Stimulated activated CD4-positive, alpha-beta T cell treated with anti-CD3 and anti-CD28 coated beads, TNF-alpha, amount 100 ng/mL, for 48 hours (primary cell): ENCODE measurements around the gene CACNA1C.
"Not testable (repeated sequence)": the region's sequence is repeated elsewhere in the genome, so short reads cannot be mapped to it uniquely, and the experiment has no call there.

Experiments used
- DNase-seq, 3 donors: peaks; one replicate each; pipeline ENCODE4 v3.0.0-alpha.2; 2020; ENCODE audit warnings: low read depth in 3 of 3

The CACNA1C gene

DNA sequence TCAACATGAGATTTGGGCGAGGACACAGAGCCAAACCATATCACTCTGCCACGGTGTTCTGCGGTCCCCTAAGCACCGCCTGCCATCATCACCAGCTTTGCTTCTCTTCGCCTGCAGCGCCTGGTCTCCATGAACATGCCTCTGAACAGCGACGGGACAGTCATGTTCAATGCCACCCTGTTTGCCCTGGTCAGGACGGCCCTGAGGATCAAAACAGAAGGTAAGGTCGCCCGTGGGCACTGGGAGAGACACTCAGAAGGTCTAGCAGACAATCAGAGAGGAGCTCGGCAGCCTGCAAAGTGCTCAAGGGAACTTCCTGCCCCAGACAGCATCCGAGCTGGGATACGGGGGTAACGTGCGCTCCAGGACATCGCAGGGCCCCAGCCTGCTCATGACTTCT is 616.0 kb downstream of the CACNA1C start:
- DNase-seq, result no peak

DNA sequence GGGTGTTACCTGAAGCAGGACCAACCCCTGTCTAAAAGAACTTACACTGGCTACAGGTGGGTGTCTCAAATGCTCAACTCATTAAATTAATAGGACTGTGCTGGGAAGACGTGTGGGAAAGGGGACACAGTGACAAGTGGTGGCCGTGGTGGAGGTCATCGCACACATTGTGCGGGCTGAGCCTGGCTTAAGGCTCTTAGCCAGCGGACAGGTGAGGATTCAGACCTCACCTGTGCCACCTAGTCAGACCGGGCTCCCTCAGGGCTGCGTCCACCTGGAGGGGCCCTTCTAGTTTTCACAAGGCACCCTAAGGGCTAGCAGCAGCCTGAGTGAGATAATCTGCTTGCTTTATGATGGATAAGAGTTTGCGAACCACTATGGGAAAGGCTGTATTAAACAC is 616.8 kb downstream of the CACNA1C start:
- DNase-seq, result no peak

DNA sequence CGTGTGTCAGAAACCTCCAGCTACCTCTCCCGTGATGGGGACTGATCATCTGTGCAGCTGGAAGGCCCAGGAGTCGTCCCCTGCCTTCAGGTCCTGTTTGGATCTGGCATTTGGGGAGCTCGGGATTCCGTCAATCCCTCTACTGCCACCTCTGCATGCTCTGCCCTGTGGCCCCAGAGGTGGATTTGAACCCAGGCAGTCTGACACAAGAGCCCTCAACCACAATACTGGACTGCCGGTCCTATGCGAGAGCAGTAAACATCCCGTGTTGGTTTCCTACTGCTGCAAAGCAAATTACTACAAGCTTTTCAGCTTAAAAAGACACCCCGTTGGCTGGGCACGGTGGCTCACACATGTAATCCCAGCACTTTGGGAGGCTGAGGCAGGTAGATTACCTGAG is 620.1 kb downstream of the CACNA1C start:
- no peak for DNase-seq

DNA sequence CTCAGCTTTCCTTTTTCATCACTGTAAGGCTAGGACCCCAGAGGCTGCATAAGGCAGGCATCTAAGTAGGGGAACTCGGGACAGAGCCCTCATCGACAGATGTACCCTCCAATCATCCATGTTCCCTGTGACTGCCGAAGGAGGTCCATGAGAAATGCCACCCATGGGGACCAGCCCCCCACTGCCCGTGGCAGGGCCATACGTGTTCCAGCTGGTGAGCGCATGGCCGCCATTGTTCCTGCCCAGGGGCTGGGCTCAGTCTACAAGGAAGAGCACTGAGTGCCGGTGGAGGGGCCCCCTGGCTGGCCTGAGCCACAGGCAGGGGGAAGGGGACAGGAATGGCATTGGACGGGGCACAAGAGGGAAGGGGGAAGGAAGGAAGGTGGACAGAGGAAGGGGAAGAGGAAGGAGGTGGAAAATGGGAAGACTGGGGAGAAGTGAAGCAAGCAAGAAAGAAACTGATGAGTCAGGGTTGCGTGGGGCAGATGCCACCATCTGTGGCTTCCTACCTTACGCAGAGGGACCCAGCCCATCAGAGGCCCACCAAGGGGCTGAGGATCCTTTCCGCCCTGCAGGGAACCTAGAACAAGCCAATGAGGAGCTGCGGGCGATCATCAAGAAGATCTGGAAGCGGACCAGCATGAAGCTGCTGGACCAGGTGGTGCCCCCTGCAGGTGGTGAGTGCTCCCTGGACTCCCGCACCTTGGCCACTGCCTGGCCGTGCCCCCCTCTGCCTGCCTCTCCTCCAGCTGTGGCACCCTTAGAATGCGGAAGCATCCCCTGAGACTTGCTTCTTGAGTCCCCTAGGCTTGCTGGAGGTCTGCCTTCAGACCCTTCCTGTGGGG is 621.4 kb downstream of the CACNA1C start:
- DNase-seq, result no peak

DNA sequence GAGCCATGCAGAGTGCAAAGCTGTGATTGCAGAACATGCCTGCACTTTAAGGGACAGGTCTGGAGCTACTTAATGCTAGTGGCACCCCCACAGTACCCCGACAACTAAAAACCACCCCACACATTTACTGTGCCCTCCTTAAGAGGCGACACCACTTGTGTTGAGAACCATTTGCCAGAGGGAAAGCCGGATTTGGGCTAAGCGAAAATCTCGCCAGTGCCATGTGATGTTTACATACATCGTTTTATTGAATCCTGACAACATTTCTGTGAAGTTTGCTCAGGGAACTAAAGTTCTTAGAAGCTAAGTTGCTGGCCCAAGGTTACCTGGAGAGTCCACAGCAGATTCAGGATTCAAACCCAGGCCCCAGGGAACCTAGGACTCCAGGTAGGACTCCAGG is 623.0 kb downstream of the CACNA1C start:
- DNase-seq, result no peak

DNA sequence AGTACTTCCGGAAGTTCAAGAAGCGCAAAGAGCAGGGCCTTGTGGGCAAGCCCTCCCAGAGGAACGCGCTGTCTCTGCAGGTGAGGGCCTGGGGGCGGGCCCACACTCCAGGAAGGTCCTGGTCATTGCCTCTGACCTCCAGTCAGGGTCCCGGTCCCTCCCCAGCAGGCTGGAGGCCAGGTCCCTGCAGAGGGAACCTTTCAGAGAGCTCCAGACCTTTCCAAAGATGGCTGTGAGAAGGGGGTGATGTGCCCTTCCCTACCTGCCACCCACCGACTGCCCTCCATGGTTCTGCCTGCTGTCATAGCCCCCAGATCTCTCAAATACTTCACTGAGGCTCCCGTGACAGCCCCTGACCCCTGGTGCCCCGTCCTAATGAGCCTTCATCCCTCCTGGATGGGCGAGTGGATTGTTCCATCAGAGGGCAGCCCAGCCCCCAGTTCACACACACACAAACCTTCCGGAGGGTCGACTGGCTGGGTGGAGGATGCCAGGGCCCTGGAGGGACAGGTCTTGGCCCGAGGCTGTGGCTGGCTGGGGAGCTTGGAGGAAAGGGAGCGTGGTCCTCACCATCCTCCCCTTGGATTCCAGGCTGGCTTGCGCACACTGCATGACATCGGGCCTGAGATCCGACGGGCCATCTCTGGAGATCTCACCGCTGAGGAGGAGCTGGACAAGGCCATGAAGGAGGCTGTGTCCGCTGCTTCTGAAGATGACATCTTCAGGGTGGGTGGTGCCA is 624.5 kb downstream of the CACNA1C start:
- no peak for DNase-seq

DNA sequence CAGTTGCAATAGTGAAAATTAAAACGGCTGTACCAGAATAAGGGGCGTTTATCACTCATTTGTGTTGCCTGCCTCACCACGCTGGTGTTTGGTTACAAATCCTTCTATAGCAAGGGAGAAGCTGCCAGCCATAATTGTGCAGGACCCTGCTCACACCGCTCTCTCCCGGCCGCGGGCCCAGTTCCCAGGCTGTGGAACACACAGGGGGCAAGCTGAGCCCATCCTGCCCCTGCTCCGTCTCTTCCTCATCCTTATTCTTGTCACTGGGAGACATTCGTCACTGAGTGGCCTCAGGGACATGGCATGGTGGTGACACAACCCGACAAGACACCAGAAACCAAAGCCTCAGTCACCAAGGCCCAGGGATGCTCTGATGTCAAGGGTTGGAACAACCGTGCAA is 625.6 kb downstream of the CACNA1C start:
- DNase-seq, result no peak

DNA sequence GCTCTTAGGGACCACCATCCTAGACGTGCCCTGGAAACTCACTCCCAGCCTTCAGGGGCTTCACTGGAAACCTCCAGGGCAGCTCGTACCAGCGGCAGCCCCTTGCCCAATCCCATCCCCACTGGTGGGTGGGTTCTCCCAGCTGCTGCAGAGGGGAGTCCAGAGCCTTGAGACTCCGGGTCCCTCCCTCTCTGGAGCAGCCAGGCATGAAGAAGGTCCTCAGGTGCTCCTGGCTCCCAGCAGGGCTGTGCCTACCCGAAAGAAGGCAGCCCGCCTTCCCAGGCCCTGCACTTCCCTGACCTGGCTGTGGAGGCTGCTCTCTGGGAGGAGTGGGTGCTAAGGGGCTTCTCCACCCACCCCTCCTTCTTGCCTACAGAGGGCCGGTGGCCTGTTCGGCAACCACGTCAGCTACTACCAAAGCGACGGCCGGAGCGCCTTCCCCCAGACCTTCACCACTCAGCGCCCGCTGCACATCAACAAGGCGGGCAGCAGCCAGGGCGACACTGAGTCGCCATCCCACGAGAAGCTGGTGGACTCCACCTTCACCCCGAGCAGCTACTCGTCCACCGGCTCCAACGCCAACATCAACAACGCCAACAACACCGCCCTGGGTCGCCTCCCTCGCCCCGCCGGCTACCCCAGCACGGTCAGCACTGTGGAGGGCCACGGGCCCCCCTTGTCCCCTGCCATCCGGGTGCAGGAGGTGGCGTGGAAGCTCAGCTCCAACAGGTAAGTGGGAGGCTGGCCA is 626.5 kb downstream of the CACNA1C start:
- no peak for DNase-seq

DNA sequence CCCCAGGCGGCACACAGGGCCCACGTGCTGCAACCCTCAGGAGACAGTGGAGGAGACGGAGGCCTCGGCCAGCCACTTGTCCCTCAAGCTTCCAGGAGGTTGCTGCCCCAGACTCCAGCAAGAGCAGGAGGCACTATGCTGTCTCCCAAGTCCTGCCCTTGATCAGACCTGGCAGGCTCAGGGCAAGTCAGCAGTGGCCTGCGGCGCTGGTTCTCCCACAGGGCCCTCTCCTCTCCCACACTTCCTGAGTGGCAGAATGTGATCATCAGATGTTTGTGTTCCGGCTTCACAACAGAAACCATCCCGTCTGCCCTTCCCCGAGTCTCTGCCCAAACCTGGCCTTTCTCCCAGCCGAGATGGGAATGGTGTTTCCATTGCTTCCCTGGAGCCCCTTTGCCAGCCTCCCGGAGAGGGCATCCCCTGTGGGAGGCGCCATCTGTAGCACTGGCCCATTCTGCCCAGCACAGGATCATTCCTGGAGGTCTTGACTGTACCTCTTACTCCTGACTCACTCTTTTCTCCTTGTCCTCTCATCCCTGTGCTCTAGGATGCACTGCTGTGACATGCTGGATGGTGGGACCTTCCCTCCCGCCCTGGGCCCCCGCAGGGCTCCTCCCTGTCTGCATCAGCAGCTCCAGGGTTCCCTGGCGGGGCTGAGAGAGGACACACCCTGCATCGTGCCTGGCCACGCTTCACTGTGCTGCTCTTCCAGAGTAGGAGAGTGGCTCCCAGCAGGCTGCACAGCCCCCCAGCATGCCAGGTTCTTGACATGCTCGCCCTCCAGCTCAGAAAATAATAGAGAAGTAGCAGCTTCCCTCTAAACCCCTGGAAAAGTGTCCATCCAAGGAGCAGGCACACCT is 627.3 kb downstream of the CACNA1C start:
- no peak for DNase-seq

DNA sequence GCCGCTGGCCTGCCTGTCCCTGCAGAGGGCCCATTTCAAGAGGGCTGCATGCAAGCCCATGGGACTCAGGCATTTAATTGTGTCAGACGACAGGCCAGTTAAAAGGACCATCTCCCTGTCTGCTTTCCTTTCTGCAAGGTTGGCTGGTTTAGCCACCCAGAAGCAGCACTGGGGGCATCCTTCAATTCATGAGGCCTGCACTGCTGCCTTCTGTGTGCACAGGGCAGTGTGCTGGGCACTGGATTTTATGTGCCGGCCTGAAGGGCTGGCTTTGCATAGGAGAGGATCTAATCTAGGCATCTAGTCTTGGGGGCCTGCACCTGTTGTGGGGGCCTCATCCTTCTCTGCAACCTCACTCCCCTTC is 627.9 kb downstream of the CACNA1C start:
- no peak for DNase-seq

DNA sequence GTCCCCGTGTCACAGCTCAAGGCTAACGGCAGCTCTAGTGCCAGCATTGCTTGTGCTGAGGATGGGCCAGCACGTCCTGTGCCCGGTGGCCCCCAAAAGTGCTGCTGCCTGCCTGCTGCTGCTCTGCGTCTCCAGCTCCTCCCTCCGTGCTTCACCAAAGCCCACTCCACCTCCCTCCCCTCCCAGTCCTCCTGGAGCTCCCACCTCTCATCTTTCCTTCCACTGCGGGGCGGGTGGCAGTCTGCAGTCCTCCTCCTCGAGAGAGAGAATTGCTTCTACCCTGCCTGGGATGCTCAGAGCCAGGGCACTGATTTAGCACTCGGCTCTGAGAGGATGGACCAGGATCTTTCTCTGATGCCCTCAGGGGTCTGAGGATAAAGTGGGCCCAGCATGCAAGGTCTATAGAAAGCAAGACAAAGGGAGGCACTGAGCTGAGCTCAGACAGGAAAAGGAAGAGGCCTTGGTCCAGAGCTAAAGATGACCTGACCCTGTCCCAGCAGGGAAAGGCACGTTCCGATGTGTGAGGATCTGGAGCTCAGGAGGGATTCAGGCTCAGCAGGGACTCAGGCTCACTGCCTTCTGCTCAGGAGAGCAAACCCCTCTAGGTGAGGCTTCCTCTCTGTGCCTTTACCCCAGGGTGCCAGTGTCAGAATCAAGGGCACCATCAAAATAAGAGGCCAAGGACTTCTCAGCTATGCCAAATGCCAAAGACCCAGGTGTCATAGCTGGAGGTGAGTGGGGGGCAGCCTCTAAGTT is 628.8 kb downstream of the CACNA1C start:
- no peak for DNase-seq

DNA sequence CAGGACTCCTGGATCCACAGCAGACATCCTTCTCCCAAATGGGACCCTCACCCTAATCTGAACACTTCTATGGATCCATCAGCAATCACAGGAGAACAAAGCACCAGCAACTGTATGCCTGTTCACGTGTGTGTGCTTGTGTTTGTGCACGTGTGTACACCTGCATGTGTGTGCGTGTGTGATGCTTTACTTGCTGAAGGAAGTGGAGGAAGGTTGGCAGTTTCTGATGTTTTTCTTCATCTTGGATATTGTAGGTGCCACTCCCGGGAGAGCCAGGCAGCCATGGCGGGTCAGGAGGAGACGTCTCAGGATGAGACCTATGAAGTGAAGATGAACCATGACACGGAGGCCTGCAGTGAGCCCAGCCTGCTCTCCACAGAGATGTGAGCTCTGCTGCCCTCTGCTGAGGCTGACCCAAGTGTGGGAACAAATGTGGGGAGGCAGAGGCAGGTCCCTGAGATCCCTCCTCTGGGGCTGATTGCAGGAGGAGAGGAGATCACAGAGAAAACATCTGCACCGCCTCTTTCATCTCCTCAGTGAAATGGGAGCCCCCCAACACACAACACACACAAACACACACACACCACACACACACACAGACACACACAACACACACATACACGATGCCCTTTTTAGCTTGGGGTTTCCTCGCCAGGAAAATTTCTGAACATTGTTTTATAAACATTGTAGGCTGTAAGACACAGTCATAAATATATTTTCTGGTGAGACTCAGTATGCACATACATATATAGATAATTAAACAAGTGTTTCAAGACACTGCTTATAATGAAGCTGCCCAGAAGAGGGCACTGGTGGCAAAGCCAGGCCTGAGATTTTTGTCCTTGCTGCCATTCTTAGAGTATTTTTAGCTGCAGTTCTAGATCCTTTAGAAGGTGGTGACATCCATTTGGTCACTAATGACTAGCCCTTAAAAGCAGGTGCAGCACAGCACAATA is 629.8 kb downstream of the CACNA1C start:
- DNase-seq, result no peak

DNA sequence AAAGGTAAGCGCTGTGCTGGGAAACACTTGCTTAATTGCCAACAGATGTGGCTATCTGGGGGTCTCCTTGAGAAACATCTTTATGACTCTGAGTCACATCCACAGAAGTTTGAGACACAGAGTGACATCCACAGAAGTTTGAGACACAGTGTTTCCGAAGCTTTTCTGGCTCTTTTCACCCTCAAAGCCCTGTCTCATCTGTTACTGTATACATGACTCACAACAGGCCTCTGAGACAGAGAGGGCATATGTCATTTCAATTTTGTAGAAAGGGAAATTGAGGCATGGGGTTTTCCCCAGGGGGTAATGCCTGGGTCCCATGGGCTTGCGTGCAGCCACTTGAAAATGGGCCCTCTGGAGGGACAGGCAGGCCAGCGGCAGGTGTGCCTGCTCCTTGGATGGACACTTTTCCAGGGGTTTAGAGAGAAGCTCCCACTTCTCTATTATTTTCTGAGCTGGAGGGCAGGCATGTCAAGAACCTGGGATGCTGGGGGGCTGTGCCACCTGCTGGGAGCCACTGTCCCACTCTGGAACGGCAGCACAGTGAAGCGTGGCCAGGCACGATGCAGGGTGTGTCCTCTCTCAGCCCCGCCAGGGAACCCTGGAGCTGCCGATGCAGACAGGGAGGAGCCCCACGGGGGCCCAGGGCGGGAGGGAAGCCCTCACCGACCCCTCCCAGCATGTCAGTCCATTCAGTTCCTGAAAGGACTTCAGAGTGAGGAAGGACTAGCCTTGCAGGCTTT is 630.7 kb downstream of the CACNA1C start:
- DNase-seq, result no peak

DNA sequence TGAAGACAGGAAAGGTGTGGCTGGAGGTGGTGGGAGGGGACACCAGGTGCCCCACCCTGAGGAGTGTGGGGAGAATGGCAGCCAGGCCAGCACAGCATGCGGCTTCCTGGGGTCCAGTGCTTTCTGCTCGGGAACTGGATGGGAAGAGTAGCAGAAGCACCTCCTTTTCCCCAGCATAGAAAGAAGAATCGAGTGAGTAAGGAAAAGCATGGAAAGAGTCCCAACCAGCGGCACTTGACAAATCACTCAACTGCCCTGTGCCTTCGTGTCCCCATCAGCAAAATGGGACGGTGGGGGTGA is 631.2 kb downstream of the CACNA1C start:
- not testable (repeated sequence) for DNase-seq

DNA sequence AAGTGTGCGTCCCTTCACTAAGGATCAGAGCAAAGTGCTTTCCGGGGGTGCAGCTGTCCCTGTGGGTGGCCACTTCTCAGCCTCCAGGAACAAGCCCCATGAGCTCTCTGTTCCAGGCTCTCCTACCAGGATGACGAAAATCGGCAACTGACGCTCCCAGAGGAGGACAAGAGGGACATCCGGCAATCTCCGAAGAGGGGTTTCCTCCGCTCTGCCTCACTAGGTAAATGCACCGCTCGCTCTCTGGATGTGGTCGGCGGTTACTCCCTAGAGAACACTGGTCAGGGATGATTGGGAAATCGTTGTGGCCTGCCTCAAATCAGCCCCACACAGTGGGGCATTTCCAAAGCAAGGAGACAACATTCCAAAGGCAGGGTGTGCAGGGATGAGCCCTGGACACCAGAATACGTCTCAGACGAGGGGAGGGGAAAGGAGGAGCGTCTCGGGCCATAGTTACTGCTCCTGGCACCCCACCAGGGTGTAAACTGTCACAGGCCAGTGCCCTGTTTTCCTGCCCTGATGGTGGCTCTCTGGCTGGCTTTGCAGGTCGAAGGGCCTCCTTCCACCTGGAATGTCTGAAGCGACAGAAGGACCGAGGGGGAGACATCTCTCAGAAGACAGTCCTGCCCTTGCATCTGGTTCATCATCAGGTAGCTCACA is 633.0 kb downstream of the CACNA1C start:
- DNase-seq, result not testable (repeated sequence)

DNA sequence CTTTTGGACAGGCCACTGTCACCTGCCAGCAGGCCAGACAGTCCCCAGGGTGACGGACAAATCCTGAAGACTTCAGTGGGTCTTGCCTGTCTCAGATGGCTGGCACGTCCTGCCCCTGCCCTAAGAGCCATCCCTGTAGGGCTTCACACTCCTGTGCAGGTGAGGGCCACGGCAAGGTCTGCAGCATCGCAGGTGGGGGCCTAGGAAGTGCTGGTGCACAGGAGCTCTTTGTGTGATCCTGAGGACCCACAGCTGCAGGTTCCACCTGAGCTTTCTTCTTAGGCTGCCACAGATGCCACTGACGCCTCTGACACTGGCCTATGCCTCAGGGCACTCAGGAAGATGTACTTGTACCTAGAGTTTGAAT is 633.5 kb downstream of the CACNA1C start:
- DNase-seq, result no peak

DNA sequence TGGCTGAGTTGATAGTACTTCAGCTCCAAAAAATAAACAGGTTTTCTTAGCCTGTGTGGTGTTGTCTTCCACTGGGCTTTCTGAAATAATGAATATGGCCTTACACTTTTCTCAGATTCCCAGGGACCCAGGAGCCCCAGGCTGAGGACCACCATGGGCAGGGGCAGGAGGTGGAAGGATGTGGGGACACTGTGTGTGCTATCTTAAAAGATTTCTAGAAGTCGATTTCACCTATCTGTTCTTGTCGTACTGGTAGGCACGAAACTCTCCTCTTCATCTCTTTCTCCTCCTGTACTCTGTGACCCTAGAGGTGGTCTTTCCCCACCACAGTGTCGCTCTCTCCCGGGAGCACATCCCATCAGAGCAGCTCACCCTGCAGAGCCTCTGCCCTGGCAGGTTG is 634.3 kb downstream of the CACNA1C start:
- no peak for DNase-seq

DNA sequence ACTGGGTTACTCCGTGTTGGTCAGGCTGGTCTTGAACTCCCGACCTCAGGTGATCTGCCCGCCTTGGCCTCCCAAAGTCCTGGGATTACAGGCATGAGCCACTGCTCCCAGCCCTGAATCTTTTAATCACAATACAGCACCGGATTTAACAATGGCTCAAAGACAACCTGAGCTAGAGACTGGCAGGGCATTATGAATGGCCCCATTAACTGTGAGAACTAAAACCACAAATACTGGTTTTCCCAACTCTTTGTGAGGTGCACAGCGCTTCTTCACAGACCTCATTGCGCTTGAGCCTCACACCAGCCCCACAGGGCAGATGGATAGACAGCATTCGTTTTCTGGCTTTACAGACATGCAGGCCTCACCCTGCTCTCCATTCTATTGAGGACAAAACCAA is 634.9 kb downstream of the CACNA1C start:
- no peak for DNase-seq
